ENCODE measurements around the gene MYL12B. TPM values are rescaled to one million over a fixed set of nuclear protein-coding genes. Genes with fewer than 3 reads are reported as not detected.

The MYL12B gene
- total RNA-seq, 1 experiment from 2014 or later = 166 TPM

- Histone ChIP-seq H2BK15ac (ENCODE audit: low read depth, low read length) (no peak overlapping the region), H3K18ac (ENCODE audit: insufficient read length, low read depth, low read length) (no peak overlapping the region), H4K91ac (ENCODE audit: insufficient read length, low read depth, low read length) (no peak overlapping the region), H4K5ac (ENCODE audit: insufficient read length, low read depth, low read length) (no peak overlapping the region), H3K9ac (ENCODE audit: extremely low read depth, insufficient read length, low read length) (no peak overlapping the region), H2AFZ (ENCODE audit: low read length) (no peak overlapping the region), H3K4me1 (ENCODE audit: insufficient read depth, low read length) (no peaks in the 10 kb centered on the region; the same call in 1 of the 2 replicates), H3K9me3 (ENCODE audit: control insufficient read depth, low read depth, low read length) (no peaks in the 10 kb centered on the region), H3K23ac (ENCODE audit: insufficient read length, low read depth, low read length) (no peak overlapping the region), H3T11ph (ENCODE audit: low read length) (no peak overlapping the region), H2AK5ac (ENCODE audit: insufficient read length, low read length) (no peak overlapping the region), H3K4ac (ENCODE audit: low read depth, low read length) (no peak overlapping the region), H2BK120ac (ENCODE audit: low read depth, low read length, poor library complexity, severe bottlenecking) (no peak overlapping the region), H3K79me1 (ENCODE audit: insufficient read depth, low read depth, low read length, poor library complexity, severe bottlenecking) (no peaks in the 10 kb centered on the region), H3K27ac (ENCODE audit: insufficient read length, low read depth, low read length) (no peak overlapping the region), H4K8ac (replicated peaks; ENCODE audit: insufficient read length, low read depth, low read length) (no peak overlapping the region), H2BK12ac (ENCODE audit: insufficient read length, low read depth, low read length) (no peak overlapping the region), H2BK5ac (ENCODE audit: insufficient read length, low read length) (no peak overlapping the region), H4K20me1 (ENCODE audit: control insufficient read depth, insufficient read depth, insufficient read length) (no peaks in the 10 kb centered on the region), H3K4me2 (ENCODE audit: insufficient read depth, insufficient read length, low read length) (no peak overlapping the region), H3K56ac (ENCODE audit: insufficient read length, low read depth, low read length) (no peak overlapping the region), H3K79me2 (ENCODE audit: insufficient read depth, low read length) (no peaks in the 10 kb centered on the region), H3K23me2 (ENCODE audit: insufficient read length, low read depth, low read length, poor library complexity, severe bottlenecking) (no peaks in the 10 kb centered on the region), H2BK20ac (ENCODE audit: low read depth, low read length, poor library complexity, severe bottlenecking) (no peak overlapping the region), H3K27me3 (ENCODE audit: insufficient read depth, low read length) (no peaks in the 10 kb centered on the region), H3K14ac (ENCODE audit: insufficient read depth, low read length) (no peak overlapping the region)
- Mint-ChIP-seq H3K4me3 (no peak overlapping the region), H3K9me3 (peaks cover 10 to 20% of the 10 kb centered on the region in 2 experiments), H3K4me1 (peaks cover 27% of the 10 kb centered on the region in 2 experiments), H3K36me3 (ENCODE audit: insufficient read depth in 1 of 3, low read depth in 3 of 3) (peaks cover 4 to 26% (median 17%) of the 10 kb centered on the region in 3 experiments; a peak in 5 of 7 replicates), H3K27me3 (ENCODE audit: low read depth) (no peaks in the 10 kb centered on the region), H3K27ac (no peak overlapping the region)
- TF ChIP-seq CTCF (conservative IDR thresholded peaks at IDR 0.05) = no peak
- no peak for DNase-seq
- no CpG with 5 or more reads among the region's 10 CpGs for WGBS (ENCODE audit: extremely low coverage, insufficient read length, low lambda C conversion rate)
Observed at GRCh38 chr18:3283253-3283863, 21.4 kb downstream of the MYL12B start.

Measured in H9 (cell line).